Measurements from ENCODE around the gene SAXO2. TPM values are rescaled to one million over a fixed set of nuclear protein-coding genes. Genes with fewer than 3 reads are reported as not detected.
A peak's percentile ranks its signal among the peaks of the same experiment; 100 is the strongest.
"Not testable (repeated sequence)": the region's sequence is repeated elsewhere in the genome, so short reads cannot be mapped to it uniquely, and the experiment has no call there.

Gene SAXO2
- polyA plus RNA-seq (2013), result 1.5 TPM

DNA sequence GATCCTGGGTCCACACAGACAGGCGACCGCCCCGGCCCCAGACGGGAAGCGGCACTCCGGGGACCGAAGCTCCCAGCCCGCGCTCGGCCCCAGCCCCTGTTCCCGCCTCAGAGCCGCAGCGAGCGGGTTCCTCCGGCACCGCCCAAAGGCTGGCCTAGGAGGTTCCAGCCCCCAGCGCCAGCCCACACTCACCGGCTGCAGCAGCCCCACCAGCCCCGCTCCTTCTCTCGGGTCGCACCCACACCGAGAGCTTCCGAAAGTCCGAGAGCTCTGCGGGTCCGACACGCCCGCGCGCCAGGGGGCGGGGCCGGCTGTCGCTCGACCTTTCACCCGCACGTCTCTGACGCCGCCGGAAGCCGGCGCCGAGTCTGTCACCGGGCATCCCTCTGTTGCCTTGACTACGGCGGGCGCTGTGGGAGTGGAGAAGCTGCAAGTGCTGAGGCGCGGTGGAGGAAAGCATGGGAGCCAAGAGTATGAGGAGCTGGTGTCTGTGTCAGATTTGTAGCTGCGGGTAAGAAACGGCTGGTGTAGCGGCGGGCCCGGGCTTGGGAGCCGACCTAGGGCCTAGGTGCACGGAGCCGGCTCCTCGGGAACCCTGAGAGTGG lies at the start of gene SAXO2, which contains the start of gene EFL1:
Gene SAXO2, plus strand, starts transcription at position 397 of the 605 bp plus-strand sequence. Its CDS starts 62 bp downstream, at position 459.
Gene EFL1, minus strand, starts transcription at position 313 of the 605 bp plus-strand sequence. CDS start 956 bp downstream, outside the sequence.
- Histone ChIP-seq H3K27ac (ENCODE audit: insufficient read depth in 1 of 2, low read depth in 1 of 2, low read length in 2 of 2, poor library complexity in 1 of 2, severe bottlenecking in 2 of 2) (peak within 1 kb of the TSS in 1 of 2 experiments; percentile 75), H3K36me3 (ENCODE audit: control insufficient read depth in 4 of 4, insufficient read depth in 4 of 4, low read length in 3 of 4) (peaks cover 0 to 16% (median 8%) of the 10 kb centered on the region in 4 experiments), H3K9me3 (ENCODE audit: control extremely low read depth in 1 of 5, control insufficient read depth in 4 of 5, insufficient read depth in 2 of 5, low read depth in 1 of 5, low read length in 4 of 5) (no peaks in the 10 kb centered on the region), H3K4me3 (ENCODE audit: control insufficient read depth in 1 of 7, extremely low read depth in 1 of 7, insufficient read depth in 4 of 7, low read depth in 2 of 7, low read length in 6 of 7) (peak within 1 kb of the TSS; percentile 80 to 98 (median 84)), H3K4me1 (ENCODE audit: control extremely low read depth in 1 of 4, control insufficient read depth in 4 of 4, insufficient read depth in 4 of 4, low read length in 3 of 4) (peaks cover 9 to 20% (median 13%) of the 10 kb centered on the region in 4 experiments), H3K27me3 (replicated peaks in 2 of 5; ENCODE audit: control insufficient read depth in 4 of 5, insufficient read depth in 5 of 5, low read length in 4 of 5) (no peaks in the 10 kb centered on the region)
- WGBS (ENCODE audit: insufficient coverage), result 0% methylated on average over 41 of the region's 57 CpGs
- DNase-seq, result peak; percentile 81 to 92 (median 86)
- ChIA-PET CTCF (interaction anchor here (1.5 kb wide), 1 partner anchor 19 kb away, joined by 4 read pairs; no protein-coding TSS in a partner anchor), POLR2A (no interaction called here)

- H3K27me3 ChIP-seq (replicated peaks in 2 of 5; ENCODE audit: control insufficient read depth in 4 of 5, insufficient read depth in 5 of 5, low read length in 4 of 5); H3K4me1 ChIP-seq (ENCODE audit: control extremely low read depth in 1 of 4, control insufficient read depth in 4 of 4, insufficient read depth in 4 of 4, low read length in 3 of 4); H3K27ac ChIP-seq (ENCODE audit: insufficient read depth in 1 of 2, low read depth in 1 of 2, low read length in 2 of 2, poor library complexity in 1 of 2, severe bottlenecking in 2 of 2); DNase-seq; POLR2A ChIA-PET; H3K9me3 ChIP-seq (ENCODE audit: control extremely low read depth in 1 of 5, control insufficient read depth in 4 of 5, insufficient read depth in 2 of 5, low read depth in 1 of 5, low read length in 4 of 5); H3K4me3 ChIP-seq (ENCODE audit: control insufficient read depth in 1 of 7, extremely low read depth in 1 of 7, insufficient read depth in 4 of 7, low read depth in 2 of 7, low read length in 6 of 7): not testable (repeated sequence)
- CTCF ChIA-PET, result interaction anchor here (1.1 kb wide), 1 partner anchor 20 kb away, joined by 3 read pairs; no protein-coding TSS in a partner anchor
- WGBS (ENCODE audit: insufficient coverage), result no CpG with 5 or more reads among the region's 2 CpGs
- H3K36me3 ChIP-seq (ENCODE audit: control insufficient read depth in 4 of 4, insufficient read depth in 4 of 4, low read length in 3 of 4), result peaks cover 4 to 25% (median 8%) of the 10 kb centered on the region in 4 experiments
These were observed 46.5 kb upstream of the SAXO2 start for GRCh38 chr15:82216092-82216491.

DNA sequence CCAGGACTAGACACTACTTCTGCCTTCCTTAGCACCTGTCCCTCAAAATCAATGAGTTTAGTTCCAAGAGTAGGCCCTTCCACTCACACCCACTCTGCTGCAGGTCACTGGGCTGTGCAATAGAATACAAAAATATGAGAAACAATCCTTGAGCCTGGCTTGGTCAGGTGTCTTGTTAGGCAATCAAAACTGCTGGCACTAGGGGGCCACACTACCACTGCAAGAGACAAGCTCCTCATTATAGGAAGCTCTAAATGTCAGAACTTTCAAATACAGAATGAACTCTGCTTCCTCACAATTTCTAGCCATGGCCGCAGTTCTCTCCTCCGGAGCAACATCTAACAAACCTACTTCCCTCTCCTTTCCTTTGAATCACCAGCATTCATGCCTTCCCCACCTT lies 41.1 kb upstream of the SAXO2 start:
- DNase-seq, result peak; percentile 64 to 80 (median 77)
- H3K9me3 ChIP-seq (ENCODE audit: control extremely low read depth in 1 of 5, control insufficient read depth in 4 of 5, insufficient read depth in 2 of 5, low read depth in 1 of 5, low read length in 4 of 5); H3K27ac ChIP-seq (ENCODE audit: insufficient read depth in 1 of 2, low read depth in 1 of 2, low read length in 2 of 2, poor library complexity in 1 of 2, severe bottlenecking in 2 of 2); POLR2A ChIA-PET; H3K4me1 ChIP-seq (ENCODE audit: control extremely low read depth in 1 of 4, control insufficient read depth in 4 of 4, insufficient read depth in 4 of 4, low read length in 3 of 4); H3K27me3 ChIP-seq (replicated peaks in 2 of 5; ENCODE audit: control insufficient read depth in 4 of 5, insufficient read depth in 5 of 5, low read length in 4 of 5); H3K4me3 ChIP-seq (ENCODE audit: control insufficient read depth in 1 of 7, extremely low read depth in 1 of 7, insufficient read depth in 4 of 7, low read depth in 2 of 7, low read length in 6 of 7): not testable (repeated sequence)
- H3K36me3 ChIP-seq (ENCODE audit: control insufficient read depth in 4 of 4, insufficient read depth in 4 of 4, low read length in 3 of 4), result peaks cover 6 to 23% (median 9%) of the 10 kb centered on the region in 4 experiments
- CTCF ChIA-PET, result interaction anchor here (0.9 to 1.6 kb wide), 2 partner anchors 10 to 77 kb away, joined by 3 read pairs; no protein-coding TSS in a partner anchor
- WGBS (ENCODE audit: insufficient coverage), result 10% methylated on average over 2 of the region's 2 CpGs

DNA sequence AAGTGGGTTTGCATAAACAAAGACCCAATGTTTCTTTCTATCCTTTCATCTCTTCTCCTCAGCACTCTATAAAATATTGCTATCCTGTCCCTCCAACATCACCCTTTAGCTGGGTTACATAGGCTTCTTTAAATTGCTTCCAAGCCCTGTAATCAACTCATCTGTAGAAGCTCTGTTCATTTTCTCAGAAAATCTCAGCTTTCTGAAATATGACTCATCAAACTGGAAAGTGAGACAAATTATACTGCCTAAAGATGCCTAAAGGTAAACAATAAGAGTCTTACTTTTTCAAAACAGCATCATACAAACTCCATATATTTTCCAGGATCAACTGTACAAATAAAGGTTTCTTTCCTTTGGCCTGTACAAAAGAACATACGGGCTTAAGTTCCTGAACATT lies 33.9 kb upstream of the SAXO2 start:
- no peak for DNase-seq
- peaks cover 3 to 25% (median 13%) of the 10 kb centered on the region in 4 experiments for H3K36me3 ChIP-seq (ENCODE audit: control insufficient read depth in 4 of 4, insufficient read depth in 4 of 4, low read length in 3 of 4)
- H3K27ac ChIP-seq (ENCODE audit: insufficient read depth in 1 of 2, low read depth in 1 of 2, low read length in 2 of 2, poor library complexity in 1 of 2, severe bottlenecking in 2 of 2), result no peak overlapping the region
- no peaks in the 10 kb centered on the region for H3K9me3 ChIP-seq (ENCODE audit: control extremely low read depth in 1 of 5, control insufficient read depth in 4 of 5, insufficient read depth in 2 of 5, low read depth in 1 of 5, low read length in 4 of 5)
- no peak overlapping the region for H3K4me3 ChIP-seq (ENCODE audit: control insufficient read depth in 1 of 7, extremely low read depth in 1 of 7, insufficient read depth in 4 of 7, low read depth in 2 of 7, low read length in 6 of 7)
- no peaks in the 10 kb centered on the region for H3K27me3 ChIP-seq (replicated peaks in 2 of 5; ENCODE audit: control insufficient read depth in 4 of 5, insufficient read depth in 5 of 5, low read length in 4 of 5)
- ChIA-PET CTCF (no interaction called here), POLR2A (no interaction called here)
- WGBS (ENCODE audit: insufficient coverage), result no CpG with 5 or more reads among the region's 1 CpG
- peaks cover 0 to 12% (median 8%) of the 10 kb centered on the region in 4 experiments for H3K4me1 ChIP-seq (ENCODE audit: control extremely low read depth in 1 of 4, control insufficient read depth in 4 of 4, insufficient read depth in 4 of 4, low read length in 3 of 4)

DNA sequence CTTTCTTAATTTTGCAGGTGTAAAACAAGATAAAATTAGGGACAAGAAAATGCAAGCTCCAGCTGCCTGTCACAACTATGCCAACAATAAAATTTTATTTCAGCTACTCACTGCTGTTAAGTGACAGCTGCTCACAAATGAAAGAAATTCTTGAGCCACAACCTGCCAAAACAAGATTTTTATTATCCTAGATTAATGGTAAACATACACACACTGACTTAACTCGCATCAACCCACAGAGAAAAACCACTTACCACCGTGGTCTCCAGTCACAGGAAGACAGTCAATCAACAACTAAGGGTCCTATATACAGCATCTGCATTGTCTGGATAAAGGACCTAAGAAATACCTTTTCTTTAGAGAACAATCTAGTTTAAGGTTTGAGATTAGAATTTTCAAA lies 31.4 kb upstream of the SAXO2 start:
- no peaks in the 10 kb centered on the region for H3K9me3 ChIP-seq (ENCODE audit: control extremely low read depth in 1 of 5, control insufficient read depth in 4 of 5, insufficient read depth in 2 of 5, low read depth in 1 of 5, low read length in 4 of 5)
- POLR2A ChIA-PET, result no interaction called here
- no peaks in the 10 kb centered on the region for H3K27me3 ChIP-seq (replicated peaks in 2 of 5; ENCODE audit: control insufficient read depth in 4 of 5, insufficient read depth in 5 of 5, low read length in 4 of 5)
- H3K36me3 ChIP-seq (ENCODE audit: control insufficient read depth in 4 of 4, insufficient read depth in 4 of 4, low read length in 3 of 4), result peaks cover 3 to 21% (median 14%) of the 10 kb centered on the region in 4 experiments
- peak in 2 of 3 donors; percentile 35 to 52 for DNase-seq
- H3K4me1 ChIP-seq (ENCODE audit: control extremely low read depth in 1 of 4, control insufficient read depth in 4 of 4, insufficient read depth in 4 of 4, low read length in 3 of 4), result peaks cover 0 to 16% (median 11%) of the 10 kb centered on the region in 4 experiments
- CTCF ChIA-PET, result interaction anchor here (1.5 kb wide), 1 partner anchor 10 kb away, joined by 3 read pairs; no protein-coding TSS in a partner anchor
- H3K4me3 ChIP-seq (ENCODE audit: control insufficient read depth in 1 of 7, extremely low read depth in 1 of 7, insufficient read depth in 4 of 7, low read depth in 2 of 7, low read length in 6 of 7), result no peak overlapping the region
- H3K27ac ChIP-seq (ENCODE audit: insufficient read depth in 1 of 2, low read depth in 1 of 2, low read length in 2 of 2, poor library complexity in 1 of 2, severe bottlenecking in 2 of 2), result no peak overlapping the region
- WGBS (ENCODE audit: insufficient coverage), result no CpG with 5 or more reads among the region's 2 CpGs

DNA sequence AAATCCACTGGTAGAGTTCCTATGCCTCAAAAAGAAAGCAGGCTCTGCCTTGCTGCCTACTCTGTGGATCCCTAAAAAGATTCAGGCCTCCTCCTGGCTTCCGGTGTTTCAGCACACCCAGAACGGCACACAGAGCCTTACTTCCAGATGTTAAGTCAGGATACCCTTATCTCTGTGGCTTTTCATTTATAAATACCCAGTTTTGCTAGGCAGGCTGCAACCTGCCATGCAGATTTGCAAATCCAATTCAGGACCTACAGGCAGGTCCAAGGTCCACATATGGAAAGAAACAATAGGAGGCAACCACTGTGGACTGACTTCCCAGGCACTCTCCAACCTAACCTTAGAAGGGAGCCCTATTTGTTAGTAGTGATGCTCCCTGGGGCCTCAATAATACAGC lies 30.8 kb upstream of the SAXO2 start:
- Histone ChIP-seq H3K27me3 (replicated peaks in 2 of 5; ENCODE audit: control insufficient read depth in 4 of 5, insufficient read depth in 5 of 5, low read length in 4 of 5) (no peaks in the 10 kb centered on the region), H3K4me3 (ENCODE audit: control insufficient read depth in 1 of 7, extremely low read depth in 1 of 7, insufficient read depth in 4 of 7, low read depth in 2 of 7, low read length in 6 of 7) (no peak overlapping the region), H3K4me1 (ENCODE audit: control extremely low read depth in 1 of 4, control insufficient read depth in 4 of 4, insufficient read depth in 4 of 4, low read length in 3 of 4) (peaks cover 0 to 16% (median 11%) of the 10 kb centered on the region in 4 experiments), H3K36me3 (ENCODE audit: control insufficient read depth in 4 of 4, insufficient read depth in 4 of 4, low read length in 3 of 4) (peaks cover 3 to 19% (median 12%) of the 10 kb centered on the region in 4 experiments), H3K27ac (ENCODE audit: insufficient read depth in 1 of 2, low read depth in 1 of 2, low read length in 2 of 2, poor library complexity in 1 of 2, severe bottlenecking in 2 of 2) (no peak overlapping the region), H3K9me3 (ENCODE audit: control extremely low read depth in 1 of 5, control insufficient read depth in 4 of 5, insufficient read depth in 2 of 5, low read depth in 1 of 5, low read length in 4 of 5) (no peaks in the 10 kb centered on the region)
- peak in 1 of 3 donors; percentile 33 for DNase-seq
- POLR2A ChIA-PET, result no interaction called here
- 90% methylated on average over 2 of the region's 2 CpGs for WGBS (ENCODE audit: insufficient coverage)
- CTCF ChIA-PET, result interaction anchor here (1.5 kb wide), 1 partner anchor 10 kb away, joined by 3 read pairs; no protein-coding TSS in a partner anchor

DNA sequence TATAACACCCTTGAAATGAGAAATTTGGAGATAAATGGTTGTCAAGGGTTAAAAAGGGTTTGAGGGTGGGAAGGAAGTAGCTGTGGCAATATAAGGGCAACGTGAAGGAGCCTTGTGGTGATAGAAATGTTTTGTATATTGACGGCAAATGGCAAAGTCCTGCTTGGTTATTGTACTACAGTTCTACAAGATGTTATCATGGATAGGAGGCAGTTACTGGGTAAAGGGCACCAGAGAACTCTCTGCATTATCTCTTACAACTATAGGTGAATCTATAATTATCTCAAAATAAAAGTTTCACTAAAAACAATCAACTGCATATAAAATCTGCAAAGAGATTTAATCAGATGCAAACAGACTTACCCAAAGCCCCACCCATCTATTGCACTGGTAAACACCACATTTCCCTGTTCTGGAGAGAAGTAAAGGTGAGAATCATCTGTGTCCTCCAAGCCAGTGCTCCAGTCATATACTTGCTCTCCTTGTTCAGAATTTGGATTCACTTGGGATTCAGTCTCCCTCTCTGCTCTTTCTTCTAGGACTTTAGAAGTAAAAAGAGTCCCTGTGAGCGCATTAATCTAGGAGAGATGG lies 24.6 kb upstream of the SAXO2 start:
- POLR2A ChIA-PET; H3K9me3 ChIP-seq (ENCODE audit: control extremely low read depth in 1 of 5, control insufficient read depth in 4 of 5, insufficient read depth in 2 of 5, low read depth in 1 of 5, low read length in 4 of 5): not testable (repeated sequence)

More for the DNA sequence above, 24.6 kb upstream of the SAXO2 start:
- H3K4me3 ChIP-seq (ENCODE audit: control insufficient read depth in 1 of 7, extremely low read depth in 1 of 7, insufficient read depth in 4 of 7, low read depth in 2 of 7, low read length in 6 of 7); H3K27me3 ChIP-seq (replicated peaks in 2 of 5; ENCODE audit: control insufficient read depth in 4 of 5, insufficient read depth in 5 of 5, low read length in 4 of 5); CTCF ChIA-PET; H3K27ac ChIP-seq (ENCODE audit: insufficient read depth in 1 of 2, low read depth in 1 of 2, low read length in 2 of 2, poor library complexity in 1 of 2, severe bottlenecking in 2 of 2); DNase-seq; H3K4me1 ChIP-seq (ENCODE audit: control extremely low read depth in 1 of 4, control insufficient read depth in 4 of 4, insufficient read depth in 4 of 4, low read length in 3 of 4): not testable (repeated sequence)
- H3K36me3 ChIP-seq (ENCODE audit: control insufficient read depth in 4 of 4, insufficient read depth in 4 of 4, low read length in 3 of 4), result peaks cover 5 to 20% (median 17%) of the 10 kb centered on the region in 4 experiments
- 0% methylated on average over 1 of the region's 3 CpGs for WGBS (ENCODE audit: insufficient coverage)

All from common myeloid progenitor, CD34-positive (primary cell).